ENCODE measurements around the gene GJB6.
A peak's percentile ranks its signal among the peaks of the same experiment; 100 is the strongest.

The GJB6 gene

DNA sequence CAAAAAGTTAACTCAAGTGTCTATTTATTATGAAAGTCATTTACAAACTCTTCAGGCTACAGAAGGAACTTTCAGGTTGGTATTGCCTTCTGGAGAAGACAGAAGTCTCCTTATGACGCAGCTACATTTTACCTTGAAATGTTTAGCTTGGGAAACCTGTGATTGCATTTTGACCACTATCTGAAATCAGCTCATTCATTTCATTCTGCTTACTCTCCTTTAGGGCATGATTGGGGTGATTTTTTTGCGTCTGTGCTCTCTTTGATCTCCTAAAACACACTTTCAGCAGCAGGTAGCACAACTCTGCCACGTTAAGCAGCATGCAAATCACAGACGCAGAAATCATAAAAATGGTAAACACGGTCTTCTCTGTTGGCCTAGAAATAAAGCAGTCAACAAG is 9.6 kb downstream of the GJB6 start:
- DNase-seq: peak; percentile 37

- DNase-seq: no peak
Observed at GRCh38 chr13:20221772-20222171, 10.3 kb downstream of the GJB6 start.

- peak; percentile 41 for DNase-seq
Observed at GRCh38 chr13:20219577-20219976, 12.5 kb downstream of the GJB6 start.

GRCh38 chr13:20217168-20217567 is 15.0 kb downstream of the GJB6 start:
- DNase-seq: no peak

DNA sequence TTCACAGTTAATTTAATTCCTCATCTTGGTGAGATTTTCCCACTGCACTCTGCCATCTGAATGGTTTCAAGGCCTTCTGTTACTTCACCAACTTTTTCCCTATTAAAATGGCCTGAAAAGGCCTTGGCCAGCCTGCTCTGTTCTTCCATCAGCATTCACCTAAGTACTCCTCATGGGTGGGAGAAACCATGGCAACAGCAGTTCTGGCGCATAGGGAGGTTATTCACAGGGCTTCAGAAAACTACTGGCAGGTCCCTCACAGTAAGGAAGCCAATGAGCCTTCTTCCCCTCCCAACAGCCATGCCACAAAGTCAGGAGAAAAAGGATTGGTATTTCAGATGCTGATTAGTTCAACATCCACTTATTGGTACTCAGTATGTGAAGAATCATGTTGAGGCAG is 22.2 kb downstream of the GJB6 start:
- DNase-seq: no peak

- DNase-seq: no peak
Observed at GRCh38 chr13:20206698-20207235, 25.4 kb downstream of the GJB6 start.

- DNase-seq: no peak
Observed at GRCh38 chr13:20206065-20206697, 25.9 kb downstream of the GJB6 start.

- DNase-seq: no peak
Observed at GRCh38 chr13:20198781-20199180, 33.3 kb downstream of the GJB6 start.

DNA sequence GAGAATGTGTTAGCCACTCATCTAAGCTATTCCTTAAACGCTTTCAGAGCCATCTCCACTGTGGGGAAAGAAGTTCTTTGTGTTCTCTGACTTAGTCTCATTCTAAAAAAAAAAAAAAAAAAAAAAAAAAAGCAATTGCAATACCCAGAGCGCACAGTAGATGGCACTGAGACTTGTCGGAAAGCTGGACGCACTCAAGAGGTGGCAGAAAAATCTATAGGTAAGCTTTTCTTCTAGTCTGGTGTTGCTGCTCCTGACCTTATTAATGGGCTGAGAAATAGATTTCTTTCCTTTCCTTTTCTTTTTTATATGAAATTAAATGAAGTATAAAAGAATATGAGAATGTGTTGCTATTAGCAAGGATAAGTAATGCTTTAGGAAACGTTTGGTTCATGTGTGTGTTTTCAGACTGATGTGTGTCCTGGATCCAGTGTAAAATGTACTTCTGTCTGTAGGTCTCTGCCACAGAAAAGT is 34.7 kb downstream of the GJB6 start:
- peak; percentile 44 for DNase-seq

- no peak for DNase-seq
Observed at GRCh38 chr13:20195801-20196200, 36.3 kb downstream of the GJB6 start.

DNA sequence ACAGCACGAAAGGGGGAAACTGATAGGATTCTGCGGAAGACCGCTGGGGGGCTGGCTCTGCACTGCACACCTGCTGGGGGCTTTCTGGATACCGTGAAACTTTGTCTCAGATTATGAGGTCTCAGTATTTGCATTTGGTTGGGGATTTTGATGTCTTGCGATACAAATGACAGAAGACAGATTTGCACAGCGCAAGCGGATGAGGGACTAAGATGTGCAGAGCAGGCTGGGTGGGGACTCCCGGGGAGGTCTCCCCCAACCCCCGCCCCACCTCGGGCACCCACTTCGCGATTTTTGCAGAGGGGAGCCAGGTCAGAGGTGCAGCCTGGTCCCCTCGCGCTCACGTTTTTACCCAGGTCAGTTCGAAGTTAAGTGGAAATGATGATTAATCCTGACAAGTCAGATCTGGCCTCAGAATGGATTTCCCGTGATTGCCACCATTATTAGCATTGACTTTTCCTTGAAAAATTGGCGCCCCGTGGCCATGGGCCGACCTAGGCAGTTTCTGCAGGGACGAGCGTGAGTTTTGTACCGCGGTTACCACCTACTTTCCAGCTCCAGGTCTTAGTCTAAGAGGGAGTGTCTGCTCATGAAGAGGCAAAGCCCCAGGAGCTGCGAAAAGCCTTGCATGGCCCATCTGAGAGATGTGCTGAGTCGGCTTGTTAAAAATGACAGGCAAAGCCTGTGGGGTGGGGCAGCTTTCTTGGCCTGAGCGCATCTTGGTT is 38.0 kb downstream of the GJB6 start:
- peak; percentile 27 for DNase-seq

DNA sequence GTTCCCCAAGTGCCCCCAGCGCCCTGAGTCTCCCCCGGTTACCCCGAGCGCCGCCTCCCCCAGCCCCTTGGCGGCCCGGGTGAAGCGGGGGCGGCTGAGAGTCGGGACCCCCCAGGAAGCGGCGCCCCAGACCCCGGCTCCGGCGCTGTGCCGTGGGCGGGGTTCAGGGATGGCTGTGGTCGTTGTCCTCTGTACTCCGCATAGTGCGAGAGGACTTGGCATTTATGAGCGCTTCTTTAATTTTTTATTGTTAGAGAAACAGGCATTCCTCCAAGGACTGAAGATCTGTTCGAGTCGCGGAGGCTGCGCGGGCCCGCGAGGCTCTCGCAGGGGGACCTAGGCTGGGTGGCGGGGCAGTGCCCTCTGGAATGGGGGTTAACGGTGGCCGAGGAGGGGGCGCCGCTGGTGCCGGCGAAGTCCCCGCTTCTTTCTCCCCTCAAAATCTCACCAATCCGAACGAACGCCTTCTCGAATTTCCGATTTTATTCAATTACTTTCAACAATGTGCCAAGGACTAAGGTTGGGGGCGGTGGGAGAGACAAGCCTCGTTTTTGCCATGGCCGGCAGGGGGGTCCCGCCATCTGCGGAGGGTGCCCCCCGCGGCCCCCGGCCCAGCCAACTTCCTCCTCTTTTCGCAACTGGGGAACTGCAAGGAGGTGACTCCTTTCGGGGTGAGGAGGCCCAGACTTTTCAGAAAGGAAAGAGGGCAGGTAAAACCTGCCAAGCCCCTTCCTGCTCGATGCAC is 38.8 kb downstream of the GJB6 start:
- DNase-seq: no peak

DNA sequence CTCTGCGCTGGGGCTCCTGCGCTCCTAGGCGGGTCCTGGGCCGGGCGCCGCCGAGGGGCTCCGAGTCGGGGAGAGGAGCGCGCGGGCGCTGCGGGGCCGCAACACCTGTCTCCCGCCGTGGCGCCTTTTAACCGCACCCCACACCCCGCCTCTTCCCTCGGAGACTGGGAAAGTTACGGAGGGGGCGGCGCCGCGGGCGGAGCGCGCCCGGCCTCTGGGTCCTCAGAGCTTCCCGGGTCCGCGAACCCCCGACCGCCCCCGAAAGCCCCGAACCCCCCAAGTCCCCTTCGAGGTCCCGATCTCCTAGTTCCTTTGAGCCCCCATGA is 39.3 kb downstream of the GJB6 start, which contains the start of gene GJB2:
GJB2 (minus strand) TSS at position 103 of the 326 bp plus-strand sequence. CDS start 3,357 bp downstream, outside the sequence.
- DNase-seq: peak; percentile 21

DNA sequence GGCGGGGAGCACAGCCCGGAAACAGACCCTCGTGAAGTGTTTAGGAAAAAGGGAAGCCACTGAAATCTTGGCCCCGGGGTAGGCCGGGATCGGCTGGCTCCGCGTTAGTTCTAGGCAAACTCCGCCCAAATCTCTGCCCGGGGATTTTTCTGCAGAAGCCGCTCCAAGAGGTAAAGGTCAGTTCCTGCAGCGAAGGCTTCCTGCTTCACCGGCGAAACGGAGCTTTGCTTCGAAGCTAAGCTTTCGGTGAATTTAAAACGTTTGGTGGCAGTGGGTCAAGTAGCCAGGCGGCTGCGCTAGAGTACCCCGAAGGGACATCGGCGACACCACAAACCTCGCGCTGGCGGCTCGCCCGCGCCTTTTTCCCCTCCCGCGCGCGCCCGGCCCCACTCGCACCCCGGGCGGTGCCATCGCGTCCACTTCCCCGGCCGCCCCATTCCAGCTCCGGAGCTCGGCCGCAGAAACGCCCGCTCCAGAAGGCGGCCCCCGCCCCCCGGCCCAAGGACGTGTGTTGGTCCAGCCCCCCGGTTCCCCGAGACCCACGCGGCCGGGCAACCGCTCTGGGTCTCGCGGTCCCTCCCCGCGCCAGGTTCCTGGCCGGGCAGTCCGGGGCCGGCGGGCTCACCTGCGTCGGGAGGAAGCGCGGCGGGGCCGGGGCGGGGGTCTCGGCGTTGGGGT is 39.8 kb downstream of the GJB6 start:
- DNase-seq: peak; percentile 14

GRCh38 chr13:20191311-20192157 is 40.6 kb downstream of the GJB6 start:
- no peak for DNase-seq

DNA sequence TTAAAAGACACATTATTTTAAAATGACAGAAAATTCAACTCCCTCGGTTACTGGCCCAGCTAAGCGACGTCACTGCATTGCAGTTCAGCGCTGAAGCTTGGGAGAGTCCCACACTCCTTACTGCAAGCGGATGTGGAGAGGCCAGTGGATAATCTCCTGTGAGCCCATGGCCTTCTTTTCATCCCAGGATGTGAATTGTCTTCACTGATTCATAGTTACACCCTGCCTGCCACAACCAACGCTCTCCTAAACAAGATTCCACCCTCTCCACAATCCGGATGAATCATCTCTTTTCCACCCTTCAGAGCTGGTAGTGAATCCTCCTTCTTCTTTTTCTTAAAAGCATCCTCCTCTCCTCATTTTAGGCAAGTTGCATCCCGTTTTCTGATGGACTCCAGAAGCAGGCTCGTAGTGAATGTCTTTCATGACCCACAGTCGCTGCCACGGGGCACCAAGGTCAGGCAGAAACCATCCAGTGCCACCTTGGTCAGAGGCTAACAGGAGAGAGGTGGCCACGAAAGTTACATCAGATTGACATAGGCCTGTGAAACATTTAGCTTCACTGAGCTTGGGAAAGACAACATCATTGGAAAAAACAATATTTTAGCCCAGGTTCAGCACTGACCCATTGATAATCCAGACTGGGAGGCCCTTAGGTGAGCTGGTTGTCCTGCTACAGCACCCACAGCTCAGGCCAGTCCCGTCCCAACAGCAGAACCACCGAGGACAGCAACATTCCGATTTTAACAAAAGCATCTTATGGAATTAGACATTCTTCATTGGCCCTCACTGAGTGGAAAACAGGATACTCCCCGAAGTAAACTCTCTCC is 41.4 kb downstream of the GJB6 start:
- no peak for DNase-seq

DNA sequence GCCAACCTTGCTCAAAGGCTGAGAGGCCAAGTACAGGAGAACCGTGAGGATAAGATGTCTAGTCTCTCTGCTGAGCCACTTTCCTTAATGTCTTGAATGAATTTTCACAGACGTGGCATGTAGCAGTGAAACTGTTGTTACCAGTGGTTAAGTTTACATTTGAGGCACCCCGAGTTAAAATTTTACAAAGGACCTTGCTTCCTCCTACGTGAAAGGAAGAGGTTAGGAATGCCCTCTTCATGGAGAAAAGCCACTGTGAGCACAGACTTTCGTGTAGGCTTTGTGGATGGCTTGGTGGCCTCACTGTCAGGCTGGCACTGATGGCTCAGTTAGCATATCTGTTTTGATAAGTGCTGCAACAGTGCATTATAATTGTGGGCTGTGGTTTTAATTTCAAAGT is 42.0 kb downstream of the GJB6 start:
- DNase-seq: no peak

GRCh38 chr13:20188667-20189553 is 43.2 kb downstream of the GJB6 start:
- DNase-seq: no peak

GRCh38 chr13:20186771-20187170 is 45.3 kb downstream of the GJB6 start:
- no peak for DNase-seq

Measured in activated CD4-positive, alpha-beta T cell treated with anti-CD3 and anti-CD28 coated beads, Interleukin-10, Interleukin-2, amounts not matched to agents 100 ng/mL and 50 ng/mL, durations not matched to agents 16 hours and 8 hours (primary cell).